ENCODE data around the gene MMP24OS. TPM values are rescaled to one million over a fixed set of nuclear protein-coding genes. Genes with fewer than 3 reads are reported as not detected.

The MMP24OS gene
- total and polyA plus RNA-seq, 2 donors (not counting 1 experiment from before 2014, with no cell fraction given) = 36.3 to 57.0 TPM

- Histone ChIP-seq H3K9me3 (ENCODE audit: control extremely low read depth in 1 of 3, control insufficient read depth in 2 of 3, insufficient read depth in 1 of 3, low read length in 2 of 3) (no peaks in the 10 kb centered on the region), H3K4me1 (ENCODE audit: control insufficient read depth in 2 of 2, insufficient read depth in 2 of 2, low read length in 2 of 2) (peaks cover 0 to 7% of the 10 kb centered on the region in 2 donors), H3K27me3 (replicated peaks in 1 of 4; ENCODE audit: control extremely low read depth in 1 of 4, control insufficient read depth in 3 of 4, insufficient read depth in 4 of 4, low read length in 3 of 4) (no peaks in the 10 kb centered on the region), H3K4me3 (ENCODE audit: control extremely low read depth in 1 of 5, extremely low read depth in 1 of 5, insufficient read depth in 1 of 5, low read depth in 2 of 5, low read length in 4 of 5) (no peak overlapping the region), H2AFZ (ENCODE audit: insufficient read depth, low read depth, low read length, poor library complexity, severe bottlenecking) (no peak overlapping the region), H3K36me3 (replicated peaks in 1 of 2; ENCODE audit: control extremely low read depth in 1 of 2, control insufficient read depth in 1 of 2, extremely low read depth in 1 of 2, insufficient read depth in 2 of 2, low read length in 1 of 2) (peaks cover 0 to 5% of the 10 kb centered on the region in 2 experiments), H3K9ac (ENCODE audit: low read length) (no peak overlapping the region), H3K4me2 (replicated peaks; ENCODE audit: low read depth, low read length, poor library complexity, severe bottlenecking) (no peak overlapping the region), H3K79me2 (ENCODE audit: control insufficient read depth, insufficient read depth, low read length) (no peaks in the 10 kb centered on the region), H4K20me1 (ENCODE audit: control insufficient read depth, insufficient read depth, low read length, poor library complexity, severe bottlenecking) (no peaks in the 10 kb centered on the region), H3K27ac (ENCODE audit: low read length in 2 of 2) (no peak overlapping the region)
- POLR2A ChIA-PET = no interaction called here
- 67% methylated on average over 3 of the region's 4 CpGs for WGBS (ENCODE audit: insufficient coverage)
- TF ChIP-seq CTCF (IDR thresholded peaks at IDR 0.05) (peak; percentile 46), EZH2 (IDR thresholded peaks at IDR 0.05; ENCODE audit: borderline replicate concordance, insufficient read depth, low read depth, low read length, poor library complexity, severe bottlenecking) (no peak)
- Mint-ChIP-seq H3K27me3 (no peaks in the 10 kb centered on the region), H3K4me3 (no peak overlapping the region), H3K9me3 (ENCODE audit: insufficient read depth) (no peaks in the 10 kb centered on the region), H3K27ac (no peak overlapping the region), H3K4me1 (peaks cover 5% of the 10 kb centered on the region)
- intact Hi-C loops (cut with micrococcal nuclease) = loop anchor here (10.0 kb wide), 1 partner anchor 472 kb away; no protein-coding TSS in a partner anchor
- DNase-seq (peak; percentile 36), ATAC-seq (ENCODE audit: low read depth) (peak; percentile 37)
- CTCF ChIA-PET = interaction anchor here (0.6 to 6.1 kb wide), 12 partner anchors 16 to 1786 kb away, joined by 3 to 63 read pairs (median 4); no protein-coding TSS in a partner anchor
These were observed 29.1 kb upstream of the MMP24OS start for GRCh38 chr20:35306931-35307517.

Data from B cell (primary cell).